ENCODE measurements around the gene NPDC1. TPM values are rescaled to one million over a fixed set of nuclear protein-coding genes. Genes with fewer than 3 reads are reported as not detected.

The NPDC1 gene
- total and polyA plus RNA-seq, 2 experiments from 2014 or later: 43.1 to 121 TPM

- no peaks in the 10 kb centered on the region for H3K79me2 ChIP-seq (ENCODE audit: insufficient read depth)
- no peaks in the 10 kb centered on the region for H3F3A ChIP-seq (ENCODE audit: insufficient read depth)
- H2AFZ ChIP-seq: no peak overlapping the region
- no peak for TF ChIP-seq EZH2phosphoT487 (IDR thresholded peaks at IDR 0.05; ENCODE audit: insufficient read depth, low read depth)
- no peak for TF ChIP-seq EZH2 (IDR thresholded peaks at IDR 0.05; ENCODE audit: insufficient read depth, poor library complexity, severe bottlenecking)
- H3K27ac ChIP-seq: no peak overlapping the region
- H3K36me3 ChIP-seq (ENCODE audit: low read depth): no peaks in the 10 kb centered on the region
- no peaks in the 10 kb centered on the region for H4K20me1 ChIP-seq (ENCODE audit: insufficient read depth)
- no peak for DNase-seq
- no peaks in the 10 kb centered on the region for H3K9me3 ChIP-seq (ENCODE audit: low read depth)
- no peak overlapping the region for H3K9ac ChIP-seq
- H3K4me3 ChIP-seq: no peak overlapping the region
- H3K4me1 ChIP-seq (ENCODE audit: insufficient read depth): no peaks in the 10 kb centered on the region
- in situ Hi-C loops (cut with MboI): no loop called here
- no peaks in the 10 kb centered on the region for H3K9me2 ChIP-seq (ENCODE audit: insufficient read depth)
- H3K4me2 ChIP-seq (ENCODE audit: unreplicated experiment): no peak overlapping the region
- H3K27me3 ChIP-seq (replicated peaks; ENCODE audit: insufficient read depth): no peaks in the 10 kb centered on the region
- WGBS, 2 experiments (ENCODE audit: low coverage in 1 of 2, low lambda C conversion rate in 2 of 2, missing lambda C conversion rate in 2 of 2): 95 to 98% methylated on average over 16 to 21 of the region's 21 CpGs
Measured at GRCh38 chr9:137015976-137016375, 30.0 kb downstream of the NPDC1 start.

DNA sequence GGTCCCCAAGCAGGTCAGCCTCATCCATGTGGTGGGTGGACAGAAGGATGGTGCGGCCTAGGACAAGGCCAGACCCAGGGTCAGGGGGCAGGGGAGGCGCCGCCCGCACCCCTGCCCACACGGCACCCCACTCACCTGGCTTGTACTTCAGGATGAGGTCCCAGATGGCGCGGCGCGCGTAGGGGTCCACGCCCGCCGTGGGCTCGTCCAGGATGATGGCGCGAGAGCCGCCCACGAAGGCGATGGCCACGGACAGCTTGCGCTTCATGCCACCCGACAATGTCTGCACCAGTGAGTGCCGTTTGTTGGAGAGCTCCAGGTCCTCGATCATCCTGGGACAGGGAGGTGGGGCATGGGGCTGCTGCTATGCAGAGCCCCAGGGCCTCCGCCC lies 30.4 kb downstream of the NPDC1 start:
- 95 to 98% methylated on average over 13 to 25 of the region's 25 CpGs for WGBS, 2 experiments (ENCODE audit: low coverage in 1 of 2, low lambda C conversion rate in 2 of 2, missing lambda C conversion rate in 2 of 2)

GRCh38 chr9:137014776-137015539 lies 31.0 kb downstream of the NPDC1 start:
- Histone ChIP-seq H3K36me3 (ENCODE audit: low read depth) (no peaks in the 10 kb centered on the region), H3K9ac (no peak overlapping the region), H3K4me3 (no peak overlapping the region), H3K9me2 (ENCODE audit: insufficient read depth) (no peaks in the 10 kb centered on the region), H3K79me2 (ENCODE audit: insufficient read depth) (no peaks in the 10 kb centered on the region), H2AFZ (no peak overlapping the region), H3K9me3 (ENCODE audit: low read depth) (no peaks in the 10 kb centered on the region), H3K4me2 (ENCODE audit: unreplicated experiment) (no peak overlapping the region), H3F3A (ENCODE audit: insufficient read depth) (no peaks in the 10 kb centered on the region), H4K20me1 (ENCODE audit: insufficient read depth) (no peaks in the 10 kb centered on the region), H3K27me3 (replicated peaks; ENCODE audit: insufficient read depth) (no peaks in the 10 kb centered on the region), H3K27ac (no peak overlapping the region), H3K4me1 (ENCODE audit: insufficient read depth) (no peaks in the 10 kb centered on the region)
- WGBS, 2 experiments (ENCODE audit: low coverage in 1 of 2, low lambda C conversion rate in 2 of 2, missing lambda C conversion rate in 2 of 2): 95 to 98% methylated on average over 25 to 36 of the region's 36 CpGs
- TF ChIP-seq EZH2 (IDR thresholded peaks at IDR 0.05; ENCODE audit: insufficient read depth, poor library complexity, severe bottlenecking): no peak
- no peak for TF ChIP-seq EZH2phosphoT487 (IDR thresholded peaks at IDR 0.05; ENCODE audit: insufficient read depth, low read depth)
- in situ Hi-C loops (cut with MboI): no loop called here
- DNase-seq: no peak

More for the DNA sequence above, 30.4 kb downstream of the NPDC1 start:
- DNase-seq: no peak
- Histone ChIP-seq H4K20me1 (ENCODE audit: insufficient read depth) (no peaks in the 10 kb centered on the region), H3F3A (ENCODE audit: insufficient read depth) (no peaks in the 10 kb centered on the region), H3K9me3 (ENCODE audit: low read depth) (no peaks in the 10 kb centered on the region), H3K27ac (no peak overlapping the region), H3K36me3 (ENCODE audit: low read depth) (no peaks in the 10 kb centered on the region), H3K79me2 (ENCODE audit: insufficient read depth) (no peaks in the 10 kb centered on the region), H3K4me2 (ENCODE audit: unreplicated experiment) (no peak overlapping the region), H2AFZ (no peak overlapping the region), H3K9ac (no peak overlapping the region), H3K9me2 (ENCODE audit: insufficient read depth) (no peaks in the 10 kb centered on the region), H3K27me3 (replicated peaks; ENCODE audit: insufficient read depth) (no peaks in the 10 kb centered on the region), H3K4me3 (no peak overlapping the region), H3K4me1 (ENCODE audit: insufficient read depth) (no peaks in the 10 kb centered on the region)
- in situ Hi-C loops (cut with MboI): no loop called here
- TF ChIP-seq EZH2phosphoT487 (IDR thresholded peaks at IDR 0.05; ENCODE audit: insufficient read depth, low read depth): no peak
- no peak for TF ChIP-seq EZH2 (IDR thresholded peaks at IDR 0.05; ENCODE audit: insufficient read depth, poor library complexity, severe bottlenecking)

- H3K27me3 ChIP-seq (replicated peaks; ENCODE audit: insufficient read depth): no peaks in the 10 kb centered on the region
- no peaks in the 10 kb centered on the region for H3K4me1 ChIP-seq (ENCODE audit: insufficient read depth)
- H3K9ac ChIP-seq: no peak overlapping the region
- H3K4me2 ChIP-seq (ENCODE audit: unreplicated experiment): no peak overlapping the region
- no peaks in the 10 kb centered on the region for H4K20me1 ChIP-seq (ENCODE audit: insufficient read depth)
- no peak overlapping the region for H3K4me3 ChIP-seq
- TF ChIP-seq EZH2phosphoT487 (IDR thresholded peaks at IDR 0.05; ENCODE audit: insufficient read depth, low read depth): no peak
- no peak for TF ChIP-seq EZH2 (IDR thresholded peaks at IDR 0.05; ENCODE audit: insufficient read depth, poor library complexity, severe bottlenecking)
- H3K36me3 ChIP-seq (ENCODE audit: low read depth): no peaks in the 10 kb centered on the region
- no peak overlapping the region for H3K27ac ChIP-seq
- H3F3A ChIP-seq (ENCODE audit: insufficient read depth): no peaks in the 10 kb centered on the region
- DNase-seq: no peak
- WGBS, 2 experiments (ENCODE audit: low coverage in 1 of 2, low lambda C conversion rate in 2 of 2, missing lambda C conversion rate in 2 of 2): 91 to 92% methylated on average over 18 to 21 of the region's 23 CpGs
- H3K9me2 ChIP-seq (ENCODE audit: insufficient read depth): no peaks in the 10 kb centered on the region
- in situ Hi-C loops (cut with MboI): no loop called here
- H2AFZ ChIP-seq: no peak overlapping the region
- no peaks in the 10 kb centered on the region for H3K9me3 ChIP-seq (ENCODE audit: low read depth)
- H3K79me2 ChIP-seq (ENCODE audit: insufficient read depth): no peaks in the 10 kb centered on the region
Measured at GRCh38 chr9:137014166-137014565, 31.8 kb downstream of the NPDC1 start.
